ENCODE results near the gene FAM72D. TPM values are rescaled to one million over a fixed set of nuclear protein-coding genes. Genes with fewer than 3 reads are reported as not detected.
"Not testable (repeated sequence)": the region's sequence is repeated elsewhere in the genome, so short reads cannot be mapped to it uniquely, and the experiment has no call there.

FAM72D gene
- total RNA-seq, 2 experiments from 2014 or later = 11.1 to 11.6 TPM

DNA sequence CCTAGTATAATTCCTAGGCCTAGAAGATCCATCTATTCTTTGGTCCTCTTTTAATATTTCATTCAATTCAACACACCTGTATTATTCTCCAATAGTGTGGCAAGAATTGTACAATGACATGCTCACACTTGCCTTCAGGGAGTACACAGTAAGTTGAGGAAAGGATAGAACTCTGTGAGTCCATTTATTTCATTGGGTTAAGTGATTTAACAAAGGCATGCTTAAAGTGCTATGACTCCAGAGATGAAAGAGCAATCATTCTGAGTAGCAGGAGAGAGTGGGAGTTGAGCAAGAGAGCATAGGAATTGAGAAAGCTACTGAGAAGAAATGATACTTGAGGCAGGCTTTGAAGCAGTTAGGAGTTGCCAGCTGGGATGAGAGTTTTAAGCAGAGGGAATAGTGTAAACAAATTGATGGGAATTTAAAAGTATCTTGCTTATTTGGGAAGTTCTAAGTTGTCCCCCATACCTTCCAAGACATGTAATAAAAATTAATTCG lies 18.8 kb downstream of the FAM72D start:
- H3K4me1 Mint-ChIP-seq; ATAC-seq (ENCODE audit: low read depth); DNase-seq; H3K27me3 Mint-ChIP-seq; H3K27ac Mint-ChIP-seq; H3K36me3 Mint-ChIP-seq; H3K4me3 Mint-ChIP-seq; POLR2A ChIA-PET; H3K9me3 Mint-ChIP-seq: not testable (repeated sequence)

DNA sequence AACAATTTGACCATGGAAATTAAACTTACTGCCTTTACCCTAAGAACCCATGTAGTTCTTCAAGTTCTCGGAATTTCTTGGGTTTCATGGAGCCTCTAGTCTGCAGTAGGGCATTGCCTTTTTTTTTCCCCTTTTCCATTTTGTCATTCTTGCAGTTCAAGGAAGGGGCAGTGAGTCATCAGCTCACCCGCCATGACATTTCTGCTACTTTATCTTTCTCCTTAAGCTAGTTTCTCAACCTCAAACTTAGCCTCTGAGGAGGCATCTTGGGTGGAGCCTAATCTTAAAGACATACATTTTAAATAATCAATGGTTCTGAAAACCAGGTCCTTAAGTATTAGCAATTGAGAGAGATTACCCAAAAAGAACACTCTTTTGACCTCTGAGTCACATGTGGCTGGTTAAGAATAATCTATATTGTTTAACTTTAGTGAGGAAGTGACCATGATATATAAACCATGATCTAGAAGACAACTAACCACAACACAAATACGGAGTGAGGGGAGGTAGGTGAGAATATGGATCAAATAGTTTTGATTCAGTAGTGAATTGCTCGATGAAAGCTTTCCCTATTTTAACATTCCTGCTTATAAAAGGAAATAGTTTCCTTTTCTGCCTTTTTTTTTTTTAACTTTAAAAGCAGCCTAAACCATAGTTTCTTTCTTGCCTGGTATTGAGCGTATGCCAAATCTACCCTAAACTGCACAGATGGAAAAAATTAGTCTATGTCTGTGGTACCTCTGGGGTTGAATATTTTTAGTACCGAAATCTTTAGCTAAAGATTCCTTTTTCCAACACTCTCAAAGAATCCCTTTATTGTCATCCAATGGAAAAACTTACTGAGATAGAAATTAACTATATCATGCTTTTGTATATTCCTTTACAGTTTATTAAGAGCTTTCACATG lies 20.1 kb downstream of the FAM72D start:
- not testable (repeated sequence) for H3K4me3 Mint-ChIP-seq; H3K27me3 Mint-ChIP-seq; ATAC-seq (ENCODE audit: low read depth)

DNA sequence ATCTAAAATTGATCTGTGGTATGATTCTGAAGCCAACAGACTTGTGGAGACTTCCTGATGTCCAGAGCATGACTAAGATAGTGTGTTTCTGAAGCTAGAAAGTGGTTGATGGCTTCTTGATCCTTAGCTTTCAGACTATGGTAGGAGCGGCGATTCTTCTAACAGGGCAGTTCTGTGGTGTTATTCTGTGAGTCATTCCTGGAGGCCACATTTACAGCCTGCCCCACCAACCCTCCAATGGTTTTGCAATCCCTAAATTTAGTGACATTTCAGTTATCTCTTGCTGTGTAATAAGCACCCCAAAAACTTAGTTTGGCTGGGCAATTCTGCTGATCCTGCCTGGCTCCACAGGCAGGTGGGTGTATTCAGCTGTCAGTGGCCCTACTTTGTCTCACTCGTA lies 24.1 kb downstream of the FAM72D start:
- H3K4me1 Mint-ChIP-seq; H3K4me3 Mint-ChIP-seq; H3K27ac Mint-ChIP-seq; H3K27me3 Mint-ChIP-seq; DNase-seq; H3K9me3 Mint-ChIP-seq; H3K36me3 Mint-ChIP-seq; POLR2A ChIA-PET; ATAC-seq (ENCODE audit: low read depth): not testable (repeated sequence)

More for the DNA sequence above, 20.1 kb downstream of the FAM72D start:
- POLR2A ChIA-PET, H3K9me3 Mint-ChIP-seq, DNase-seq, H3K4me1 Mint-ChIP-seq, H3K27ac Mint-ChIP-seq, H3K36me3 Mint-ChIP-seq: not testable (repeated sequence)

GRCh38 chr1:145122344-145123061 lies 26.7 kb downstream of the FAM72D start:
- H3K27ac Mint-ChIP-seq; H3K9me3 Mint-ChIP-seq; H3K27me3 Mint-ChIP-seq; DNase-seq; H3K4me3 Mint-ChIP-seq; POLR2A ChIA-PET; H3K36me3 Mint-ChIP-seq; H3K4me1 Mint-ChIP-seq; ATAC-seq (ENCODE audit: low read depth): not testable (repeated sequence)

GRCh38 chr1:145123062-145123395 lies 27.3 kb downstream of the FAM72D start:
- DNase-seq; H3K9me3 Mint-ChIP-seq; POLR2A ChIA-PET; H3K36me3 Mint-ChIP-seq; H3K4me1 Mint-ChIP-seq; H3K27me3 Mint-ChIP-seq; H3K27ac Mint-ChIP-seq; ATAC-seq (ENCODE audit: low read depth); H3K4me3 Mint-ChIP-seq: not testable (repeated sequence)

GRCh38 chr1:145123992-145124641 lies 28.3 kb downstream of the FAM72D start:
- POLR2A ChIA-PET; H3K9me3 Mint-ChIP-seq; H3K27ac Mint-ChIP-seq; ATAC-seq (ENCODE audit: low read depth); H3K36me3 Mint-ChIP-seq; DNase-seq; H3K27me3 Mint-ChIP-seq; H3K4me3 Mint-ChIP-seq; H3K4me1 Mint-ChIP-seq: not testable (repeated sequence)

- H3K36me3 Mint-ChIP-seq; ATAC-seq (ENCODE audit: low read depth); H3K27ac Mint-ChIP-seq; H3K4me3 Mint-ChIP-seq; DNase-seq; H3K27me3 Mint-ChIP-seq; H3K9me3 Mint-ChIP-seq; POLR2A ChIA-PET; H3K4me1 Mint-ChIP-seq: not testable (repeated sequence)
Measured at GRCh38 chr1:145125112-145125511, 29.3 kb downstream of the FAM72D start.

GRCh38 chr1:145127144-145127543 lies 31.4 kb downstream of the FAM72D start:
- H3K27ac Mint-ChIP-seq; POLR2A ChIA-PET; H3K4me3 Mint-ChIP-seq; ATAC-seq (ENCODE audit: low read depth); H3K27me3 Mint-ChIP-seq; H3K9me3 Mint-ChIP-seq; H3K36me3 Mint-ChIP-seq; DNase-seq; H3K4me1 Mint-ChIP-seq: not testable (repeated sequence)

DNA sequence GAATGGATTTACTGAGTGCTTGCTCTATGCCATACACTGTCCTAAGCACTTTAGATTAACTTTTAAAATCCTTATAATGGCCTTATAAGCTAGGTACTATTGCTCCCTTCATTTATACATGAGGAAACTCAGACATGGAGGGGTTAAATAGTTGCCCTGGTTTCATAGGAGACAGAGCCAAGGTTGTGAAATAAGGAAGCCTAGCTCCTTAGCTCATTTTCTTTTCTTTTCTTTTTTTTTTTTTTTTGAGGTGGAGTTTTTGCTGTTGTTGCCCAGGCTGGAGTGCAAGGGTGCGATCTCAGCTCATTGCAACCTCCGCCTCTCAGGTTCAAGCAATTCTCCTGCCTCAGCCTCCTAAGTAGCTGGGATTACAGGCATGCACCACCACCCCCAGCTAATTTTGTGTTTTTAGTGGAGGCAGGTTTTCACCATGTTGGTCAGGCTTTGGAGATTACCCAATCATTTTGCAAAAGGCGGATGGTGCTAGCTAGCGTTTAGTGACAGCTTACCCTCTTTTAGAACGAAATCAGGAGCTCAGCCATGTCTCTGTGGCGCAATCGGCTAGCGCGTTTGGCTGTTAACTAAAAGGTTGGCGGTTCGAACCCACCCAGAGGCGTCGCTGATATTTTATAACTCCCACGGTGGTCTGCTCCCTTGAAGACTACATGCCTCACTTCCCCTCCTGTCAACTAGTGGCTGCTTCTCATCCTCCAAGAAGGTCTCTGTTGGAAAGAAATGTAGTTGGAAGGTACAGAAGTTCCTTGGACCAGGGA lies 33.1 kb downstream of the FAM72D start:
- ATAC-seq (ENCODE audit: low read depth); H3K27me3 Mint-ChIP-seq; H3K36me3 Mint-ChIP-seq; DNase-seq; H3K4me1 Mint-ChIP-seq; H3K9me3 Mint-ChIP-seq; H3K4me3 Mint-ChIP-seq; H3K27ac Mint-ChIP-seq; POLR2A ChIA-PET: not testable (repeated sequence)

GRCh38 chr1:145134476-145134875 lies 38.7 kb downstream of the FAM72D start:
- ATAC-seq (ENCODE audit: low read depth); POLR2A ChIA-PET; H3K4me1 Mint-ChIP-seq; H3K9me3 Mint-ChIP-seq; H3K36me3 Mint-ChIP-seq; H3K4me3 Mint-ChIP-seq; H3K27me3 Mint-ChIP-seq; H3K27ac Mint-ChIP-seq; DNase-seq: not testable (repeated sequence)

GRCh38 chr1:145140549-145140948 lies 44.8 kb downstream of the FAM72D start:
- H3K9me3 Mint-ChIP-seq; H3K4me1 Mint-ChIP-seq; POLR2A ChIA-PET; H3K27ac Mint-ChIP-seq; H3K36me3 Mint-ChIP-seq; ATAC-seq (ENCODE audit: low read depth); H3K4me3 Mint-ChIP-seq; DNase-seq; H3K27me3 Mint-ChIP-seq: not testable (repeated sequence)

DNA sequence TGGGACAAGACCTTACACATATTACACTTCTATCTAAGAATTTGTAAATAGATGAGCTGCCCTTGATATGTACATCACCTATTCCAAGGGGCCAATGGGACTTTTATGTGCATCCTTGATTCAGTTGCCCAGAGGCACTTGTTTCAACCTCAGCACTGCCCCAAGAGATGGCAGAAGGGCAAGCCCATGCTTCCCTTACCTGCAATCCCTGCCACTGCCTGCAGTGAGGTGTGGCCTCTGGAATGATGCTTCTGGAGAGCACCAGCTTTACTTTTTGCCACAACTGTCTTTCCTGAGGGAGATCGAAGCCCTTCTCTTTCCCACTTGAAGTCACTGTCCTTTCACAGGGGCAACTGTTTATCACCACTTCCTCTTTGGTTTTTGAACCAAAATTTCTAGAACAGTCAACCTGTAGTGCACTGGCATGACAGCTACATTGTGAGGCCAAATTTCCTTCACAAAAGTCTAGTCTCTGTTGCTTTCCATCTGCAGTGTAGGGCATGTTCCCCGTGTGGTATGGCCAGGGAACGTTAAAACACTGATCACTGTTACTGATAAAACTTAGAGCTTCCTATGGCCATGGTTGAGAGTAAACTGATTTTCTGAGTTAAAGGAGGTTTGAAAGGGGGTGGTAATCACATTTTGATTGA lies 48.6 kb downstream of the FAM72D start:
- DNase-seq, H3K4me1 Mint-ChIP-seq, H3K4me3 Mint-ChIP-seq, H3K27ac Mint-ChIP-seq, H3K27me3 Mint-ChIP-seq, H3K36me3 Mint-ChIP-seq, H3K9me3 Mint-ChIP-seq, POLR2A ChIA-PET: not testable (repeated sequence)
- ATAC-seq (ENCODE audit: low read depth) = peak; percentile 54

DNA sequence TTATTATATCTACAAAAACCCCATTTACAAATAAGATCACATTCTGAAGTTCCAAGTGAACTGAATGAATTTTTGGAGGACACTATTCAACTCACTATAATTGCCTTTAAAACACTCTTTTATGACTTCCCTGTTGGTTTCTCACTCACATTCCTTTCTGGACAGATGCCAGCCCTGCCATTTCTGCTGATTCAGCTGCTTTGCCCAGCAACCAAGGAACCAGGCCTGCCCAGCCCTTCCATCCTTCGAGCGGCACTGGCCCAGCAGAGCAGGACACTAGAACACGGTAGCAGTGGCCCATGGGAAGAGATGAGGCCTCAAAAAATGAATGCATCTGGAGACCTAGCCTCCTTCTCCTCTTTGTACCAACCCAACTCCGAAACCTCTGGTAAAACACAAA lies 50.5 kb downstream of the FAM72D start:
- H3K9me3 Mint-ChIP-seq; H3K27me3 Mint-ChIP-seq; ATAC-seq (ENCODE audit: low read depth); DNase-seq; H3K36me3 Mint-ChIP-seq; H3K4me3 Mint-ChIP-seq; H3K27ac Mint-ChIP-seq; H3K4me1 Mint-ChIP-seq; POLR2A ChIA-PET: not testable (repeated sequence)
